ENCODE results near the gene KCTD19.

KCTD19 gene

GRCh38 chr16:67301080-67301782 lies 25.3 kb downstream of the KCTD19 start:
- 0 out of 2 replicates have a peak, but pooled peaks have one; percentile 7 for TF ChIP-seq NFIC (IDR thresholded peaks at IDR 0.05)
- TF ChIP-seq ZBTB7A (IDR thresholded peaks at IDR 0.05; ENCODE audit: low read depth) = no peak

DNA sequence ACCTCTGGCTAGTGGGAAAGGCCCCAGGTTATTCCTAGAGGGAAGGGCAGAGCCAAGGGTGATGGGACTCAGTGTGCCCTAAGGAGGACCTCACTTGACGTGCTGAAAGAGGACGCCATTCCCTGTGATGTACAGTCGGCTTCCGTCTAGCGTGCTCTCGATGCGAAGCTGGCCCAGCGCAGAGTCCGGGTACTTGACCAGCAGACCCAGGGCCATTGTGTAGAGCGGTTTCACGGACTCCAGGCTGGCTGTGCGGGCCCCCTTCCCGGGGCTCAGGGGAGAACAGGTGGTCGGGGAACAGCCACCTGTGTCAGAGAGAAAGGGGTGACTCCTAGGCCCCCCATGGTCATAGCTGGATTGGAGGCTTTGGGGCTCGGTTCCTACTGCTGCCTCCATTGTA lies 27.3 kb downstream of the KCTD19 start:
- TF ChIP-seq FOXM1 (IDR thresholded peaks at IDR 0.05; ENCODE audit: borderline replicate concordance, low read depth) (no peak), EP300 (IDR thresholded peaks at IDR 0.05; ENCODE audit: borderline replicate concordance) (no peak), YY1 (IDR thresholded peaks at IDR 0.05; ENCODE audit: low read depth) (no peak), MAX (IDR thresholded peaks at IDR 0.05) (no peak), EGR1 (IDR thresholded peaks at IDR 0.05) (no peak), ZBTB7A (IDR thresholded peaks at IDR 0.05; ENCODE audit: low read depth) (no peak), REST (IDR thresholded peaks at IDR 0.05; ENCODE audit: low read depth) (no peak), NFIC (IDR thresholded peaks at IDR 0.05) (no peak), TEAD4 (IDR thresholded peaks at IDR 0.05) (no peak), CEBPB (IDR thresholded peaks at IDR 0.05) (no peak), CREB1 (IDR thresholded peaks at IDR 0.05; ENCODE audit: low read depth) (no peak), USF1 (IDR thresholded peaks at IDR 0.05) (no peak), RAD21 (IDR thresholded peaks at IDR 0.05; ENCODE audit: low read depth) (no peak), TCF12 (IDR thresholded peaks at IDR 0.05; ENCODE audit: low read depth) (no peak), TAF1 (IDR thresholded peaks at IDR 0.05; ENCODE audit: low read depth) (no peak)

GRCh38 chr16:67298277-67298676 lies 28.3 kb downstream of the KCTD19 start:
- TF ChIP-seq TAF1 (IDR thresholded peaks at IDR 0.05; ENCODE audit: low read depth) (no peak), MAX (IDR thresholded peaks at IDR 0.05) (no peak), YY1 (IDR thresholded peaks at IDR 0.05; ENCODE audit: low read depth) (no peak), USF1 (IDR thresholded peaks at IDR 0.05) (no peak), REST (IDR thresholded peaks at IDR 0.05; ENCODE audit: low read depth) (no peak), RAD21 (IDR thresholded peaks at IDR 0.05; ENCODE audit: low read depth) (no peak), CREB1 (IDR thresholded peaks at IDR 0.05; ENCODE audit: low read depth) (no peak), ZBTB7A (IDR thresholded peaks at IDR 0.05; ENCODE audit: low read depth) (no peak), NFIC (IDR thresholded peaks at IDR 0.05) (no peak), TCF12 (IDR thresholded peaks at IDR 0.05; ENCODE audit: low read depth) (no peak), TEAD4 (IDR thresholded peaks at IDR 0.05) (no peak), EP300 (IDR thresholded peaks at IDR 0.05; ENCODE audit: borderline replicate concordance) (no peak), FOXM1 (IDR thresholded peaks at IDR 0.05; ENCODE audit: borderline replicate concordance, low read depth) (no peak), CEBPB (IDR thresholded peaks at IDR 0.05) (no peak), EGR1 (IDR thresholded peaks at IDR 0.05) (no peak)

GRCh38 chr16:67296420-67296819 lies 30.1 kb downstream of the KCTD19 start:
- TF ChIP-seq TAF1 (IDR thresholded peaks at IDR 0.05; ENCODE audit: low read depth) = no peak
- no peak for TF ChIP-seq ZBTB7A (IDR thresholded peaks at IDR 0.05; ENCODE audit: low read depth)
- no peak for TF ChIP-seq FOXM1 (IDR thresholded peaks at IDR 0.05; ENCODE audit: borderline replicate concordance, low read depth)
- no peak for TF ChIP-seq EGR1 (IDR thresholded peaks at IDR 0.05)
- TF ChIP-seq YY1 (IDR thresholded peaks at IDR 0.05; ENCODE audit: low read depth) = no peak
- no peak for TF ChIP-seq EP300 (IDR thresholded peaks at IDR 0.05; ENCODE audit: borderline replicate concordance)
- TF ChIP-seq CEBPB (IDR thresholded peaks at IDR 0.05) = no peak
- TF ChIP-seq MAX (IDR thresholded peaks at IDR 0.05) = no peak
- no peak for TF ChIP-seq USF1 (IDR thresholded peaks at IDR 0.05)
- no peak for TF ChIP-seq NFIC (IDR thresholded peaks at IDR 0.05)
- TF ChIP-seq TCF12 (IDR thresholded peaks at IDR 0.05; ENCODE audit: low read depth) = no peak
- TF ChIP-seq CREB1 (IDR thresholded peaks at IDR 0.05; ENCODE audit: low read depth) = no peak
- TF ChIP-seq RAD21 (IDR thresholded peaks at IDR 0.05; ENCODE audit: low read depth) = no peak
- no peak for TF ChIP-seq TEAD4 (IDR thresholded peaks at IDR 0.05)
- TF ChIP-seq REST (IDR thresholded peaks at IDR 0.05; ENCODE audit: low read depth) = no peak

Data from Ishikawa (cell line).